Measurements from ENCODE around the gene NPAS3.

The NPAS3 gene

GRCh38 chr14:33483541-33483940 is 544.9 kb downstream of the NPAS3 start:
- H3K4me1 ChIP-seq (ENCODE audit: low read depth, poor library complexity, severe bottlenecking), result no peaks in the 10 kb centered on the region
- H3K27ac ChIP-seq, result no peak overlapping the region
- H3K4me2 ChIP-seq, result no peak overlapping the region
- no peak overlapping the region for H3K4me3 ChIP-seq (IDR thresholded peaks at IDR 0.05; ENCODE audit: insufficient read depth, low read depth, low read length)
- no peak overlapping the region for H3K9ac ChIP-seq
- no peak for TF ChIP-seq CTCF (conservative IDR thresholded peaks at IDR 0.05; ENCODE audit: low read depth, low read length)
- H3K27me3 ChIP-seq (ENCODE audit: insufficient read depth, low read depth), result no peaks in the 10 kb centered on the region
- no peaks in the 10 kb centered on the region for H3K36me3 ChIP-seq (ENCODE audit: insufficient read depth)
- H4K20me1 ChIP-seq (ENCODE audit: insufficient read depth), result no peaks in the 10 kb centered on the region
- H2AFZ ChIP-seq (ENCODE audit: low read depth), result no peak overlapping the region
- no peaks in the 10 kb centered on the region for H3K79me2 ChIP-seq (ENCODE audit: insufficient read depth, low read depth)

- Histone ChIP-seq H3K27me3 (ENCODE audit: insufficient read depth, low read depth) (no peaks in the 10 kb centered on the region), H3K79me2 (ENCODE audit: insufficient read depth, low read depth) (no peaks in the 10 kb centered on the region), H3K4me2 (no peak overlapping the region), H3K9ac (no peak overlapping the region), H3K4me1 (ENCODE audit: low read depth, poor library complexity, severe bottlenecking) (no peaks in the 10 kb centered on the region), H3K4me3 (IDR thresholded peaks at IDR 0.05; ENCODE audit: insufficient read depth, low read depth, low read length) (no peak overlapping the region), H3K36me3 (ENCODE audit: insufficient read depth) (no peaks in the 10 kb centered on the region), H3K27ac (no peak overlapping the region), H2AFZ (ENCODE audit: low read depth) (no peak overlapping the region), H4K20me1 (ENCODE audit: insufficient read depth) (no peaks in the 10 kb centered on the region)
- no peak for TF ChIP-seq CTCF (conservative IDR thresholded peaks at IDR 0.05; ENCODE audit: low read depth, low read length)
Observed at GRCh38 chr14:33484264-33484663, 545.6 kb downstream of the NPAS3 start.

- Histone ChIP-seq H4K20me1 (ENCODE audit: insufficient read depth) (no peaks in the 10 kb centered on the region), H3K9ac (no peak overlapping the region), H3K4me2 (no peak overlapping the region), H3K36me3 (ENCODE audit: insufficient read depth) (no peaks in the 10 kb centered on the region), H3K27me3 (ENCODE audit: insufficient read depth, low read depth) (no peaks in the 10 kb centered on the region), H2AFZ (ENCODE audit: low read depth) (no peak overlapping the region), H3K4me1 (ENCODE audit: low read depth, poor library complexity, severe bottlenecking) (no peaks in the 10 kb centered on the region), H3K27ac (no peak overlapping the region), H3K4me3 (IDR thresholded peaks at IDR 0.05; ENCODE audit: insufficient read depth, low read depth, low read length) (no peak overlapping the region), H3K79me2 (ENCODE audit: insufficient read depth, low read depth) (no peaks in the 10 kb centered on the region)
- TF ChIP-seq CTCF (conservative IDR thresholded peaks at IDR 0.05; ENCODE audit: low read depth, low read length), result no peak
Observed at GRCh38 chr14:33486332-33486890, 547.7 kb downstream of the NPAS3 start.

GRCh38 chr14:33488582-33488981 is 549.9 kb downstream of the NPAS3 start:
- no peaks in the 10 kb centered on the region for H3K4me1 ChIP-seq (ENCODE audit: low read depth, poor library complexity, severe bottlenecking)

More at GRCh38 chr14:33488582-33488981, 549.9 kb downstream of the NPAS3 start:
- Histone ChIP-seq H3K36me3 (ENCODE audit: insufficient read depth) (no peaks in the 10 kb centered on the region), H2AFZ (ENCODE audit: low read depth) (no peak overlapping the region), H3K4me3 (IDR thresholded peaks at IDR 0.05; ENCODE audit: insufficient read depth, low read depth, low read length) (no peak overlapping the region), H3K27ac (no peak overlapping the region), H3K27me3 (ENCODE audit: insufficient read depth, low read depth) (no peaks in the 10 kb centered on the region), H3K79me2 (ENCODE audit: insufficient read depth, low read depth) (no peaks in the 10 kb centered on the region), H3K9ac (no peak overlapping the region), H3K4me2 (no peak overlapping the region), H4K20me1 (ENCODE audit: insufficient read depth) (no peaks in the 10 kb centered on the region)
- no peak for TF ChIP-seq CTCF (conservative IDR thresholded peaks at IDR 0.05; ENCODE audit: low read depth, low read length)
